AG04449 (cell line): ENCODE measurements around the gene SEC11A.

ENCODE experiments used
- CTCF ChIA-PET: fragments of 350-600 bp; formaldehyde crosslinking; extraction: SDS; loops from one replicate; lab custom pipeline; 2021; ENCODE audit warnings: antibody characterized with exemption; lab: Yijun Ruan, JAX
- POLR2A ChIA-PET: fragments of 400-600, 350-600 bp; formaldehyde crosslinking; extraction: SDS; loops from one replicate; lab custom pipeline; 2020; ENCODE audit warnings: antibody characterized with exemption, inconsistent platforms; lab: Yijun Ruan, JAX
- DNase-seq: peaks from one replicate; pipeline ENCODE4 v3.0.0-alpha.2; 2010; ENCODE audit warnings: low read depth, low spot score
- H3K4me3 ChIP-seq: 2 replicates; pipeline ENCODE4 v1.5.1; 2011; ENCODE audit warnings: low read depth, mild to moderate bottlenecking, control low read depth, low read length
- TF ChIP-seq, protein P1 (sequence below): IDR thresholded peaks from one replicate; pipeline ENCODE4 v1.5.1; 2011; ENCODE audit warnings: mild to moderate bottlenecking, moderate library complexity, low read length, control low read depth, inconsistent platforms; ENCODE audit not compliant: insufficient read depth; ENCODE audit errors: missing control alignments

SEC11A gene

GRCh38 chr15:84653910-84654688 lies 61.8 kb downstream of the SEC11A start, which contains the start of gene WDR73:
TSS of gene WDR73 (minus strand) at chr15:84654283. CDS start at chr15:84654274, 9 bp downstream.
- TF ChIP-seq, protein P1, sequence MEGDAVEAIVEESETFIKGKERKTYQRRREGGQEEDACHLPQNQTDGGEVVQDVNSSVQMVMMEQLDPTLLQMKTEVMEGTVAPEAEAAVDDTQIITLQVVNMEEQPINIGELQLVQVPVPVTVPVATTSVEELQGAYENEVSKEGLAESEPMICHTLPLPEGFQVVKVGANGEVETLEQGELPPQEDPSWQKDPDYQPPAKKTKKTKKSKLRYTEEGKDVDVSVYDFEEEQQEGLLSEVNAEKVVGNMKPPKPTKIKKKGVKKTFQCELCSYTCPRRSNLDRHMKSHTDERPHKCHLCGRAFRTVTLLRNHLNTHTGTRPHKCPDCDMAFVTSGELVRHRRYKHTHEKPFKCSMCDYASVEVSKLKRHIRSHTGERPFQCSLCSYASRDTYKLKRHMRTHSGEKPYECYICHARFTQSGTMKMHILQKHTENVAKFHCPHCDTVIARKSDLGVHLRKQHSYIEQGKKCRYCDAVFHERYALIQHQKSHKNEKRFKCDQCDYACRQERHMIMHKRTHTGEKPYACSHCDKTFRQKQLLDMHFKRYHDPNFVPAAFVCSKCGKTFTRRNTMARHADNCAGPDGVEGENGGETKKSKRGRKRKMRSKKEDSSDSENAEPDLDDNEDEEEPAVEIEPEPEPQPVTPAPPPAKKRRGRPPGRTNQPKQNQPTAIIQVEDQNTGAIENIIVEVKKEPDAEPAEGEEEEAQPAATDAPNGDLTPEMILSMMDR, result no peak
- CTCF ChIA-PET, result interaction anchor here (0.7 to 3.0 kb wide), 17 partner anchors 12 to 301 kb away, joined by 3 to 10 read pairs (median 3); partner anchors contain the start of gene ZNF592
- peak; percentile 61 for DNase-seq
- H3K4me3 ChIP-seq, result peak within 1 kb of the TSS; percentile 98
- POLR2A ChIA-PET, result interaction anchor here (0.7 to 1.8 kb wide), 10 partner anchors 11 to 274 kb away, joined by 3 to 7 read pairs (median 4); partner anchors contain the start of gene SEC11A

DNA sequence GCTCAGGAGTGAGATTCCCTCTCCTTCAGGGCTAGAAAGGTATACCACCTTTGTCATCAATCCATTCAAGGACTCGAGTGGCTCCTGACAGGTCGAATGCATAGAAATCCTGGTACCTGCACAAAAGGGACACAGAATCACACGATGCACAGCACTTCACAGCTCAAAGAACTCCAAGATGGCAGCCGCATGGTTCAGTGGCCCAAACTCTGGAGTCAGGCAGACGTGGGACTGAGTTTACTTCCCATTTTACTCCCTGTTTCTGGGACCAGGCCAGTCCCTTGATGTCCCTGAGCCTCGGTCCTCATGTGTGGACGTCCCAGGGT lies 62.4 kb downstream of the SEC11A start:
- POLR2A ChIA-PET, result interaction anchor here (0.8 to 1.8 kb wide), 8 partner anchors 11 to 275 kb away, joined by 3 to 7 read pairs (median 4); partner anchors contain the start of gene SEC11A
- CTCF ChIA-PET, result interaction anchor here (0.7 to 3.0 kb wide), 16 partner anchors 10 to 302 kb away, joined by 3 to 10 read pairs (median 3); partner anchors contain the start of gene ZNF592
- TF ChIP-seq, protein P1, result no peak
- peak overlapping the region; percentile 98 for H3K4me3 ChIP-seq
- DNase-seq, result no peak

GRCh38 chr15:84649706-84650105 lies 66.2 kb downstream of the SEC11A start:
- ChIA-PET POLR2A (interaction anchor here (0.8 to 1.5 kb wide), 2 partner anchors 9 kb away, joined by 3 read pairs; partner anchors contain the start of gene NMB), CTCF (interaction anchor here (0.6 to 1.5 kb wide), 3 partner anchors 9 to 282 kb away, joined by 3 to 4 read pairs (median 4); no protein-coding TSS in a partner anchor)
- DNase-seq, result no peak
- TF ChIP-seq, protein P1, result no peak
- no peak overlapping the region for H3K4me3 ChIP-seq

GRCh38 chr15:84648539-84648938 lies 67.4 kb downstream of the SEC11A start:
- TF ChIP-seq, protein P1, result no peak
- DNase-seq, result no peak
- ChIA-PET CTCF (interaction anchor here (1.1 to 1.5 kb wide), 3 partner anchors 9 to 280 kb away, joined by 3 to 6 read pairs (median 4); no protein-coding TSS in a partner anchor), POLR2A (interaction anchor here (0.6 to 1.5 kb wide), 2 partner anchors 10 to 276 kb away, joined by 3 to 5 read pairs; partner anchors contain the start of gene NMB)
- H3K4me3 ChIP-seq, result no peak overlapping the region

DNA sequence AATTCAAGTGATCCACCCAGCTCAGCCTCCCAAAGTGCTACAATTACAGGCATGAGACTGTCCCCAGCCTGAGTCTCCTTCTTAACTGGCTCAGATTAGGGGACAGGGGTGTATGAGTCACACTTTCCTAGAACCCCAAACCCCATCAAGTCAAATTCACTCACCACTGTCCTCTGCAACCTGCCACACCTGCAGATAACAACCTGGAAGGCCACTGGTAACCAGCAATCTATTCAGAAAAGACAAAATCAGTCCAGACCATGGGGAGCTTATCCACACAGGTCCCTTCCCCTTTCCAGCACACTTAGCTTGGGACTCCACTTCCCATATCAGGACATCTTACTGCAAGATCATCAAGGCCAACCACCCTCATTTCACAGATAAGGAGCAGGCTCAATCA lies 68.2 kb downstream of the SEC11A start:
- TF ChIP-seq, protein P1, result no peak

GRCh38 chr15:84645997-84646396 lies 69.9 kb downstream of the SEC11A start:
- POLR2A ChIA-PET, result no interaction called here
- no peak for DNase-seq
- CTCF ChIA-PET, result interaction anchor here (0.9 kb wide), 1 partner anchor 10 kb away, joined by 3 read pairs; no protein-coding TSS in a partner anchor
- H3K4me3 ChIP-seq, result no peak overlapping the region
- TF ChIP-seq, protein P1, result no peak

More for the DNA sequence above, 68.2 kb downstream of the SEC11A start:
- DNase-seq, result no peak
- ChIA-PET POLR2A (interaction anchor here (0.7 to 1.0 kb wide), 2 partner anchors 11 to 22 kb away, joined by 3 to 5 read pairs; no protein-coding TSS in a partner anchor), CTCF (no interaction called here)
- H3K4me3 ChIP-seq, result no peak overlapping the region
